Measurements from ENCODE around the gene ACTMAP. TPM values are rescaled to one million over a fixed set of nuclear protein-coding genes. Genes with fewer than 3 reads are reported as not detected.

The ACTMAP gene
- total and polyA plus RNA-seq, 9 of the 15 experiments (the other 6 are each of a cell fraction or from before 2014, with no cell fraction given) = 1.7 to 16.6 (median 4.9) TPM

GRCh38 chr19:40750874-40751537 lies 729 bp upstream of the ACTMAP start, which contains the start of gene SNRPA (continued):
- TF ChIP-seq ZNF280A (IDR thresholded peaks at IDR 0.05; ENCODE audit: low read depth, partially characterized antibody) = no peak
- TF ChIP-seq TRIM24 (IDR thresholded peaks at IDR 0.05) = no peak
- TF ChIP-seq NFYB (IDR thresholded peaks at IDR 0.05; ENCODE audit: extremely low read depth, insufficient read length) = no peak
- no peak for TF ChIP-seq ZNF212 (CRISPR knock-in tag; IDR thresholded peaks at IDR 0.05)
- no peak for TF ChIP-seq ZKSCAN1 (IDR thresholded peaks at IDR 0.05; ENCODE audit: low read depth, low read length)
- TF ChIP-seq BRD4 (IDR thresholded peaks at IDR 0.05) = peak; percentile 80; the same call in 1 of the 2 replicates
- TF ChIP-seq SMARCC2 (IDR thresholded peaks at IDR 0.05; ENCODE audit: low read depth) = no peak
- TF ChIP-seq HDAC3 (IDR thresholded peaks at IDR 0.05; ENCODE audit: borderline replicate concordance, partially characterized antibody) = no peak
- TF ChIP-seq MED1 (CRISPR knock-in tag; IDR thresholded peaks at IDR 0.05; ENCODE audit: borderline replicate concordance) = no peak
- TF ChIP-seq VEZF1 (CRISPR knock-in tag; IDR thresholded peaks at IDR 0.05) = no peak
- no peak for TF ChIP-seq ZNF41 (CRISPR knock-in tag; conservative IDR thresholded peaks at IDR 0.05)
- no peak for TF ChIP-seq ZNF282 (CRISPR knock-in tag; IDR thresholded peaks at IDR 0.05)
- TF ChIP-seq NR4A1 (CRISPR knock-in tag; IDR thresholded peaks at IDR 0.05) = no peak
- no peak; the same call in 1 of the 2 replicates for TF ChIP-seq NR4A1 (tag; IDR thresholded peaks at IDR 0.05)
- TF ChIP-seq RERE (CRISPR knock-in tag; IDR thresholded peaks at IDR 0.05; ENCODE audit: borderline replicate concordance) = no peak
- 0 out of 2 replicates have a peak, but pooled peaks have one; percentile 11 for TF ChIP-seq ZNF24 (IDR thresholded peaks at IDR 0.05)
- peak; percentile 83 for TF ChIP-seq L3MBTL2 (IDR thresholded peaks at IDR 0.05)
- TF ChIP-seq POLR3A (IDR thresholded peaks at IDR 0.05; ENCODE audit: borderline replicate concordance, extremely low read depth, insufficient read depth, insufficient read length) = no peak
- no peak for TF ChIP-seq ZNF639 (CRISPR knock-in tag; conservative IDR thresholded peaks at IDR 0.05 in 1 of 2, IDR thresholded peaks at IDR 0.05 in 1 of 2)

Data from K562 (cell line).